Measurements from ENCODE around the gene PDSS2.

PDSS2 gene

DNA sequence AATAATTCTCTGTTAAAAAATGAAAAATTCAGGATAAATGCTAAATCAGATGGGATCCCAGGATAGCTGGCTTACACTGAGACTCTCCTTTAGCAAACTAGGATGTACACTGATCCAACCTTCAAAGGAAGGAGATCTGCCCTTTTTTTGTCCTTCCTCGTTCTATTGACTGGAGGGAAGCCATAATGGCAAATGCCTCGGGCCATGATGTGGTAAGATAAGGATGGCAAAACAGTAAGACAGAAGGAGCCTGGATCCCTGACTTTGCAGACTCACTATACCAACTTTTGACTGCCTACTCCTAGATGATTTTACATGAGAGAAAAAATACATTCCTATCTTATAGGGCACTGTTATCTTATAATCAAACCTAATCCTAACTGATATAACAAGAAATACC is 187.1 kb downstream of the PDSS2 start:
- no peak for DNase-seq (ENCODE audit: low read depth)
- TF ChIP-seq CTCF (conservative IDR thresholded peaks at IDR 0.05; ENCODE audit: low read depth, low read length), result no peak
- H3K4me3 ChIP-seq (ENCODE audit: low read length), result no peak overlapping the region

DNA sequence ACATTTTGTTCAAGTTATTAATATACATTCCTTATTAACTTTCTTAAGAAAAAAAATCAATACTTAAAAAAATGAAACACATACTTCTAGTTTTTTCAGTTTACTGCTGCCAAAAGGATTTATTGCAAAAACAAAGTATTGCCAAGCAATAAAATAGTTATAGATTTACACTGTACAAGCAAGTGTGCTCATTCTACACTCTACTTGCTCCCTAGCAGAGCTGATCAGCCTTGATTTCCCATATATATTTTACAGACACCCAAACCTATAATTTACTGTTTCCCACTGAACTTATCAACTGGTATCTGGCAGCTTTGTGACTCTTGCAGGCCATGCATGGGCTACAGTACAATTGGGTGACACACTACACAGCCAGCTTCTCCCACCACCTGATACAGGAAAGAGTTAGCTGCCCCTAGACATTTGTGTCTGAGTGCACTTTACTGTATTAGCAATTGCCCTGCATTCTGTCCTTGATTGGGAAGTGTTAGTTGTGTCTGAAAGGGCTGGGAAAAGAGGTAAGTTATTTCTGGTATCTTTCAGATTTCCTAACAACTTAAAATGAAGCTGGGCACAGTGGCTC is 188.1 kb downstream of the PDSS2 start:
- no peak for DNase-seq (ENCODE audit: low read depth)
- TF ChIP-seq CTCF (conservative IDR thresholded peaks at IDR 0.05; ENCODE audit: low read depth, low read length), result no peak
- H3K4me3 ChIP-seq (ENCODE audit: low read length), result no peak overlapping the region

DNA sequence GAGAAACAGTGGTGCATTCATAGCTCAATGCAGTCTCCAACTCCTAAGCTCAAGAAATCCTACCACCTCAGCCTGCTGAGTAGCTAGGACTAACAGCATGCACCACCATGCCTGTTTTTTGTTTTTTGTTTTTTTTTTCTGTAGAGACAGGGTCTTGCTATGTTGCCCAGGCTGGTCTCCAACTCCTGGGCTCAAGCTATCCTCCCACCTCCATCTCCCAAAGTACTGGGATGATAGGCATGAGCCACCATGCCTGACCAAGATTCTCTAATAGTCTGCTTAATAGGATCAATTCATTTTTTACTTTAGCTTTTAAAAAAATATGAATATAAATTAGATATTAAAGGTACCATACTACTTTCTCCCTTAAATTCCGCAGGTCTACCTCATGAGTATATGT is 191.7 kb downstream of the PDSS2 start:
- no peak overlapping the region for H3K4me3 ChIP-seq (ENCODE audit: low read length)
- DNase-seq (ENCODE audit: low read depth), result no peak
- TF ChIP-seq CTCF (conservative IDR thresholded peaks at IDR 0.05; ENCODE audit: low read depth, low read length), result no peak

- DNase-seq (ENCODE audit: low read depth), result no peak
- no peak overlapping the region for H3K4me3 ChIP-seq (ENCODE audit: low read length)
- no peak for TF ChIP-seq CTCF (conservative IDR thresholded peaks at IDR 0.05; ENCODE audit: low read depth, low read length)
Observed at GRCh38 chr6:107267006-107267405, 192.4 kb downstream of the PDSS2 start.

DNA sequence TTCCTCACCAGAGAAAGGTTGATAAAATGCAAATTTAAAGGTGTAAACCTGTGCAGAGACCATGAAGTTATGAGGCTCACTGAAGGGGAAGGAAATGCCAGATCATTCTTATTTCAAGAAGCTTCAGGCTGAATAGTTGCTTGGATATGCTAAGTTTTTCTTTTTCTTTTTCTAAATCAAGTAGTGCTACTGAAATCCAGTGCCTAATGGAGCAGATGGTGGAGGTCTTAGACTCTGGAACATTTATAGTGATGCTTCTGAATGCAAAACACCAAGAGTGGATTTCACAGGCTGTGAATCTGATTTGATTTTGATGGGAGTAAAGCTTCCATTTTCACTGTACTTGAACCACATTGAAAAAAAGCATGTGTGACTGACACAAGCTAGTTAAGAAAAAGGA is 192.8 kb downstream of the PDSS2 start:
- DNase-seq (ENCODE audit: low read depth), result no peak
- H3K4me3 ChIP-seq (ENCODE audit: low read length), result no peak overlapping the region
- no peak for TF ChIP-seq CTCF (conservative IDR thresholded peaks at IDR 0.05; ENCODE audit: low read depth, low read length)

GRCh38 chr6:107264357-107264840 is 195.0 kb downstream of the PDSS2 start:
- H3K4me3 ChIP-seq (ENCODE audit: low read length), result no peak overlapping the region
- DNase-seq (ENCODE audit: low read depth), result no peak
- no peak for TF ChIP-seq CTCF (conservative IDR thresholded peaks at IDR 0.05; ENCODE audit: low read depth, low read length)

DNA sequence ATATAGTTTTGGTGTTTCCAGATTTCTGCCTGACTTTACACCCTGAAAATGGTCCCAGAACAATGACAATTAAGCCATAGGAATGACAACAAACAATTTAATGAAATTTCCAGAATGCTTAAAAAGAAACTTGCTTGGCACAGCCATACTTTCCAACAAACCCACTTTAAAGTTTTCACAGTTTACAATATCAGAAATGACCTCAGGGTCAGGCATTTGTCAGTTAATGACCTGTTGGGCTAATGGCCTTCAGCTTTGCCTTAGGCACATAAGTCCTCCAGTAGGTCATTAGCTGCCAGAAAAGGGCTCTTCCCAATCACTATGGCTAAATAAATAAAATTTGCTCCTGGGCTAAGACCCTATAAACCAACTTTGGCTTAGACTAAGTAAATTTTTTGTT is 199.4 kb downstream of the PDSS2 start:
- no peak for DNase-seq (ENCODE audit: low read depth)
- TF ChIP-seq CTCF (conservative IDR thresholded peaks at IDR 0.05; ENCODE audit: low read depth, low read length), result no peak
- no peak overlapping the region for H3K4me3 ChIP-seq (ENCODE audit: low read length)

All from retinal pigment epithelial cell (primary cell).